H1 (cell line): Measurements from ENCODE around the gene PTBP1. TPM values are rescaled to one million over a fixed set of nuclear protein-coding genes. Genes with fewer than 3 reads are reported as not detected.

Experiments
- CTCF ChIA-PET: fragments of 300-600 bp; sonication (Branson Sonifier 250); formaldehyde crosslinking; loops from one replicate; lab custom pipeline; 2021; ENCODE audit not compliant: partially characterized antibody; lab: Charles Lee
- POLR2A ChIA-PET: fragments of 300-600 bp; sonication (Branson Sonifier 250); formaldehyde crosslinking; loops from one replicate; lab custom pipeline; 2021; ENCODE audit warnings: inconsistent platforms; ENCODE audit not compliant: partially characterized antibody; lab: Charles Lee
- DNase-seq, 2 experiments: peaks; one replicate each; pipeline versions ENCODE4 v3.0.0 to v3.0.0-alpha.2; 2010 to 2022; ENCODE audit warnings: low spot score in 2 of 2, low read depth in 1 of 2, mixed read lengths in 1 of 2
- FAIRE-seq: peaks from 2 replicates; lab custom pipeline; 2011; peaks lifted over from hg19 to GRCh38; lab: Jason Lieb, UNC
- H2AFZ ChIP-seq: 2 replicates; pipeline ENCODE4 v1.8.1; 2012; ENCODE audit warnings: low read length, inconsistent platforms
- H2AK5ac ChIP-seq: 2 replicates; pipeline ENCODE4 v1.6.1; 2013; ENCODE audit warnings: low read depth, low read length
- H2BK120ac ChIP-seq: replicated peaks from 2 replicates; pipeline ENCODE3; 2013; ENCODE audit warnings: low read depth, low read length, inconsistent platforms
- H2BK12ac ChIP-seq: 2 replicates; pipeline ENCODE4 v1.6.1; 2013; ENCODE audit warnings: low read depth, low read length
- H2BK15ac ChIP-seq: 2 replicates; pipeline ENCODE4 v1.6.1; 2013; ENCODE audit warnings: low read length
- H2BK20ac ChIP-seq: 2 replicates; pipeline ENCODE4 v1.6.1; 2013; ENCODE audit warnings: low read length
- H2BK5ac ChIP-seq: 2 replicates; pipeline ENCODE4 v1.6.1; 2013; ENCODE audit warnings: low read depth, low read length
- H3K14ac ChIP-seq: 2 replicates; pipeline ENCODE4 v1.6.1; 2013; ENCODE audit warnings: inconsistent platforms; ENCODE audit not compliant: insufficient read length
- H3K18ac ChIP-seq: 2 replicates; pipeline ENCODE4 v1.6.1; 2013; ENCODE audit warnings: low read length; ENCODE audit errors: extremely low read depth
- H3K23ac ChIP-seq: 2 replicates; pipeline ENCODE4 v1.6.1; 2013; ENCODE audit warnings: inconsistent platforms; ENCODE audit not compliant: insufficient read length
- H3K23me2 ChIP-seq: 2 replicates; pipeline ENCODE4 v1.6.1; 2013; ENCODE audit warnings: low read depth, low read length
- H3K27ac ChIP-seq: 2 replicates; pipeline ENCODE4 v1.6.1; 2011; ENCODE audit warnings: low read depth, low read length, inconsistent platforms
- H3K27me3 ChIP-seq, 4 experiments: replicated peaks in 1 of 4; 1 replicate in 1 of 4; 2 replicates in 3 of 4; pipeline versions ENCODE4 v1.6.1 to v1.8.1; 2011 to 2013; ENCODE audit warnings: low read length in 3 of 4, mild to moderate bottlenecking in 3 of 4, inconsistent platforms in 2 of 4, mixed read lengths in 2 of 4, moderate library complexity in 1 of 4; ENCODE audit not compliant: control insufficient read depth in 3 of 4, insufficient read depth in 3 of 4; ENCODE audit errors: extremely low read depth in 1 of 4
- H3K36me3 ChIP-seq, 4 experiments: 2 replicates each; pipeline versions ENCODE4 v1.6.1 to v1.8.1; 2011 to 2013; ENCODE audit warnings: mild to moderate bottlenecking in 4 of 4, low read length in 3 of 4, moderate library complexity in 2 of 4, control low read depth in 1 of 4, inconsistent platforms in 1 of 4; ENCODE audit not compliant: insufficient read depth in 4 of 4, control insufficient read depth in 2 of 4
- H3K4ac ChIP-seq: replicated peaks from 2 replicates; pipeline ENCODE3; 2013; ENCODE audit warnings: low read length, low read depth, mixed read lengths, inconsistent platforms; ENCODE audit not compliant: insufficient read length
- H3K4me1 ChIP-seq, 4 experiments: replicated peaks in 1 of 4; 1 replicate in 1 of 4; 2 replicates in 3 of 4; pipeline versions ENCODE4 v1.6.1 to v1.8.1; 2011 to 2013; ENCODE audit warnings: low read length in 3 of 4, inconsistent platforms in 2 of 4, mixed read lengths in 1 of 4; ENCODE audit not compliant: insufficient read depth in 4 of 4, control insufficient read depth in 3 of 4
- H3K4me2 ChIP-seq, 2 experiments: 2 replicates each; pipeline versions ENCODE4 v1.6.1 to v1.8.1; 2011 to 2013; ENCODE audit warnings: low read depth in 2 of 2, low read length in 2 of 2, control low read depth in 1 of 2, inconsistent platforms in 1 of 2, mild to moderate bottlenecking in 1 of 2; ENCODE audit not compliant: insufficient read depth in 1 of 2
- H3K4me3 ChIP-seq, 4 experiments: fragments of 200-600, 300-600 bp in 1 of 4; sonication (generic), shearing (Covaris generic), sonication (Bioruptor Twin) in 1 of 4; 2 replicates each; pipeline versions ENCODE4 v1.5.1 to v1.8.1; 2011 to 2016; ENCODE audit warnings: low read length in 4 of 4, low read depth in 3 of 4, control low read depth in 2 of 4, inconsistent platforms in 2 of 4, mild to moderate bottlenecking in 2 of 4, mixed read lengths in 1 of 4, moderate library complexity in 1 of 4; ENCODE audit not compliant: insufficient read depth in 2 of 4; ENCODE audit errors: extremely low read depth in 1 of 4
- H3K56ac ChIP-seq: replicated peaks from 2 replicates; pipeline ENCODE3; 2013; ENCODE audit warnings: low read depth, mild to moderate bottlenecking, mixed read lengths, low read length, inconsistent platforms; ENCODE audit not compliant: insufficient read length
- H3K79me1 ChIP-seq: 2 replicates; pipeline ENCODE4 v1.6.1; 2013; ENCODE audit warnings: low read depth, low read length, control low read depth
- H3K79me2 ChIP-seq, 2 experiments: 2 replicates each; pipeline versions ENCODE4 v1.6.1 to v1.8.1; 2012 to 2013; ENCODE audit warnings: low read length in 2 of 2, mild to moderate bottlenecking in 2 of 2, inconsistent platforms in 1 of 2; ENCODE audit not compliant: insufficient read depth in 2 of 2, control insufficient read depth in 1 of 2
- H3K9ac ChIP-seq, 4 experiments: replicated peaks in 1 of 4; 1 replicate in 1 of 4; 2 replicates in 3 of 4; pipeline versions ENCODE4 v1.6.1 to v1.8.1; 2011 to 2013; ENCODE audit warnings: low read depth in 3 of 4, low read length in 3 of 4, control low read depth in 2 of 4, mild to moderate bottlenecking in 2 of 4, moderate library complexity in 2 of 4, inconsistent platforms in 1 of 4; ENCODE audit errors: extremely low read depth in 1 of 4
- H3K9me3 ChIP-seq, 2 experiments: 2 replicates each; pipeline versions ENCODE4 v1.6.1 to v1.8.1; 2012 to 2013; ENCODE audit warnings: mild to moderate bottlenecking in 2 of 2, moderate library complexity in 2 of 2, control low read depth in 1 of 2, inconsistent platforms in 1 of 2, low read depth in 1 of 2, low read length in 1 of 2, mixed read lengths in 1 of 2; ENCODE audit not compliant: insufficient read depth in 2 of 2
- H4K20me1 ChIP-seq, 2 experiments: replicated peaks in 1 of 2; 2 replicates each; pipeline versions ENCODE3 to v1.8.1; 2011 to 2013; ENCODE audit warnings: inconsistent platforms in 2 of 2, low read length in 2 of 2, mild to moderate bottlenecking in 1 of 2; ENCODE audit not compliant: insufficient read depth in 2 of 2, control insufficient read depth in 1 of 2
- H4K5ac ChIP-seq: 2 replicates; pipeline ENCODE4 v1.6.1; 2013; ENCODE audit warnings: low read length, low read depth, mixed read lengths, inconsistent platforms; ENCODE audit not compliant: insufficient read length
- H4K8ac ChIP-seq: 2 replicates; pipeline ENCODE4 v1.8.0; 2013; ENCODE audit warnings: mild to moderate bottlenecking, moderate library complexity, low read length, inconsistent platforms; ENCODE audit not compliant: insufficient read depth; ENCODE audit errors: extremely low read depth
- H4K91ac ChIP-seq: replicated peaks from 2 replicates; pipeline ENCODE3; 2013; ENCODE audit warnings: low read length, mixed read lengths, inconsistent platforms; ENCODE audit not compliant: insufficient read length
- FOSL1 ChIP-seq: IDR thresholded peaks from 2 replicates; pipeline ENCODE4 v1.6.1; 2011; ENCODE audit warnings: mild to moderate bottlenecking, low read depth, low read length, moderate library complexity; ENCODE audit not compliant: insufficient read depth
- WGBS, 2 experiments: shearing (Covaris generic) in 1 of 2; methylation state at CpG; one replicate each; pipeline versions ENCODE4 v1.1.6 to v1.1.7; 2013 to 2015; ENCODE audit warnings: low lambda C conversion rate in 2 of 2, mixed read lengths in 2 of 2, inconsistent platforms in 1 of 2, low coverage in 1 of 2, missing lambda C conversion rate in 1 of 2; ENCODE audit not compliant: insufficient replicate concordance in 2 of 2, insufficient coverage in 1 of 2, insufficient read length in 1 of 2; ENCODE audit errors: extremely low coverage in 1 of 2, missing lambda C conversion rate in 1 of 2; 5-methylcytosine and 5-hydroxymethylcytosine counted together
- polyA plus RNA-seq, 7 experiments: library from polyadenylated mRNA; depleted of rRNA in 3 of 7; stranded (reverse) in 5 of 7; unstranded in 2 of 7; fragments of >200 nt in 5 of 7; fragments of 200-250 nt in 2 of 7; gene quantifications; 1 replicate in 5 of 7; 2 replicates in 1 of 7; 4 replicates in 1 of 7; pipeline versions ENCODE4 v1.2.1 to v1.2.3, GENCODE V29; 2011 to 2013; ENCODE audit warnings: missing spikeins in 2 of 7, mixed read lengths in 2 of 7
- total RNA-seq: library from RNA; stranded (reverse); fragmentation: NEBNext Ultra II Directional; extraction: Animal tissue kit (Norgen Biotek cat#: 25700); gene quantifications from 2 replicates; pipeline ENCODE4 v1.2.1, GENCODE V29; 2021

PTBP1 gene
- total and polyA plus RNA-seq, 2 of the 8 experiments (the other 6 are each of a cell fraction or from before 2014, with no cell fraction given): 528 to 888 TPM

DNA sequence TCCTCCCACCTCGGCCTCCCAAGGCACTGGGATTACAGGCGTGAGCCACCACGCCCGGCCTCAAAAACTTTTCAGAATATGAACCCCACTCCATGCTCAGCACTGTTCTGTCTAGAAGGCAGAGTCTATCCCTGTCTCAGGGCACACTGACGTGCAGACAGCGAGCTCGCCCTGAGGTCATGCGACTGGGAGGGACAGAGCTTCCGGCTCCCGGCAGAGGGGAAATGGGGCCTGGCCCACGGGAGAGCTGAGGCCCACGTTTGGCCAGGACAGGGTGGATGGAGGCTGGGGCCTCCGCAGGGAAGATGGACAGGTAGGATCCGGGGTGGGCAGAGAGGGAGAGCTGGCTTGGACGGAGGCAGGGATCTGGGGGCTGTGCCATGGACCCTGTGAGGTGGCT lies 27.6 kb downstream of the PTBP1 start:
- H3K4ac ChIP-seq: no peak overlapping the region
- DNase-seq (no peak), FAIRE-seq (no peak)
- H3K4me1 ChIP-seq: peaks cover 0 to 7% (median 5%) of the 10 kb centered on the region in 4 experiments; a peak in 5 of 7 replicates
- H2BK20ac ChIP-seq: no peak overlapping the region
- no peak overlapping the region for H3K9ac ChIP-seq
- H2BK120ac ChIP-seq: no peak overlapping the region
- no peak overlapping the region for H4K8ac ChIP-seq
- no peak overlapping the region for H3K4me2 ChIP-seq
- H2BK5ac ChIP-seq: no peak overlapping the region
- no peak overlapping the region; the same call in 1 of the 2 replicates for H2BK12ac ChIP-seq
- H3K56ac ChIP-seq: no peak overlapping the region
- H3K23me2 ChIP-seq: peaks cover 4% of the 10 kb centered on the region; the same call in 1 of the 2 replicates
- H4K91ac ChIP-seq: no peak overlapping the region
- H2BK15ac ChIP-seq: no peak overlapping the region
- peaks cover 0 to 9% of the 10 kb centered on the region in 2 experiments; a peak in 1 of 4 replicates for H3K79me2 ChIP-seq
- no peaks in the 10 kb centered on the region for H3K9me3 ChIP-seq
- ChIA-PET POLR2A (interaction anchor here (1.1 to 12.0 kb wide), 6 partner anchors 10 to 202 kb away, joined by 4 to 277 read pairs (median 10); partner anchors contain the start of gene PTBP1), CTCF (interaction anchor here (0.6 to 2.1 kb wide), 7 partner anchors 16 to 88 kb away, joined by 3 to 6 read pairs (median 3); partner anchors contain the start of gene PRTN3)
- H3K79me1 ChIP-seq: peaks cover 3% of the 10 kb centered on the region; the same call in 1 of the 2 replicates
- no peak overlapping the region for H3K18ac ChIP-seq
- H4K20me1 ChIP-seq: no peaks in the 10 kb centered on the region
- no peak for TF ChIP-seq FOSL1
- no peak overlapping the region for H2AK5ac ChIP-seq
- no peak overlapping the region for H3K14ac ChIP-seq
- H4K5ac ChIP-seq: no peak overlapping the region
- no peaks in the 10 kb centered on the region for H3K27me3 ChIP-seq
- 91% methylated on average over 15 of the region's 15 CpGs; no CpG with 5 or more reads in 1 of the 2 experiments for WGBS, 2 experiments
- H2AFZ ChIP-seq: no peak overlapping the region
- H3K36me3 ChIP-seq: no peaks in the 10 kb centered on the region
- no peak overlapping the region for H3K4me3 ChIP-seq
- no peak overlapping the region for H3K23ac ChIP-seq
- no peak overlapping the region for H3K27ac ChIP-seq
